ENCODE results near the gene UMPS. TPM values are rescaled to one million over a fixed set of nuclear protein-coding genes. Genes with fewer than 3 reads are reported as not detected.

Gene UMPS
- total and polyA plus RNA-seq, 2 experiments from 2014 or later = 44.1 to 48.8 TPM

DNA sequence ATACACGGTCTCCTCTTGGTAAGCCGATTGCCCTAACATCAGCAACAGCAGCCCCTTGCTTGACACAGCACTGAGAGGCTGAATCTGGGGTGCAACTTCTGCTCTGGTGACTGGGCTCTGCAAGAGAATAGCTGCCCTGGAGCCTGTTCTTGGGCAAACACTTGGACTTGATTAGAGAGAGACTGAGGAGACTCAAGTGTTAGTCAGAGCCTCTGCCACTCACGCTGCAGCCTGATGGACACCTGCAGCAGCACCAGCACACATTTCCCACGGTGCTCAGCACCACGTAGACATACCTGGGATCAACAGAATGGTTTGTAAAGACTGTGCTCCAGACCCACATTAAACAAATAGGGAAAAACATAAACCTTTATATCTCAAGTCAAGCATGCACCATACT lies 35.8 kb upstream of the UMPS start:
- Mint-ChIP-seq H3K4me1 (peaks cover 3% of the 10 kb centered on the region; the same call in 1 of the 3 replicates), H3K4me3 (no peak overlapping the region), H3K27ac (no peak overlapping the region), H3K9me3 (no peaks in the 10 kb centered on the region), H3K27me3 (ENCODE audit: insufficient read depth, low read depth, poor library complexity) (peaks cover 2% of the 10 kb centered on the region), H3K36me3 (ENCODE audit: low read depth) (no peaks in the 10 kb centered on the region)
- Histone ChIP-seq H3K4me1 (ENCODE audit: insufficient read depth) (no peaks in the 10 kb centered on the region), H3K79me2 (replicated peaks; ENCODE audit: insufficient read depth) (no peaks in the 10 kb centered on the region), H3K4me3 (no peak overlapping the region), H3K27ac (ENCODE audit: low read depth) (no peak overlapping the region), H3K36me3 (ENCODE audit: insufficient read depth) (no peaks in the 10 kb centered on the region), H3K9me2 (ENCODE audit: insufficient read depth) (no peaks in the 10 kb centered on the region), H2AFZ (no peak overlapping the region), H3F3A (replicated peaks; ENCODE audit: low read depth) (no peaks in the 10 kb centered on the region), H3K27me3 (ENCODE audit: insufficient read depth) (no peaks in the 10 kb centered on the region), H3K4me2 (no peak overlapping the region), H4K20me1 (replicated peaks; ENCODE audit: insufficient read depth) (no peaks in the 10 kb centered on the region)
- TF ChIP-seq REST (IDR thresholded peaks at IDR 0.05; ENCODE audit: unreplicated experiment) (no peak), ZNF331 (CRISPR knock-in tag; IDR thresholded peaks at IDR 0.05; ENCODE audit: low read depth) (no peak), NANOG (IDR thresholded peaks at IDR 0.05; ENCODE audit: borderline replicate concordance) (no peak), EZH2 (IDR thresholded peaks at IDR 0.05; ENCODE audit: low read depth, unreplicated experiment) (no peak), ZNF114 (CRISPR knock-in tag; IDR thresholded peaks at IDR 0.05) (no peak), STAT1 (IDR thresholded peaks at IDR 0.05; ENCODE audit: unreplicated experiment) (no peak), JUNB (IDR thresholded peaks at IDR 0.05; ENCODE audit: unreplicated experiment) (no peak), ZNF462 (CRISPR knock-in tag; IDR thresholded peaks at IDR 0.05) (no peak), CTCF (conservative IDR thresholded peaks at IDR 0.05; ENCODE audit: low read depth in 2 of 2) (no peak), POLR2AphosphoS5 (IDR thresholded peaks at IDR 0.05; ENCODE audit: low read depth) (no peak), CREB1 (CRISPR knock-in tag; IDR thresholded peaks at IDR 0.05; ENCODE audit: low read depth) (no peak), EZH2phosphoT487 (IDR thresholded peaks at IDR 0.05; ENCODE audit: unreplicated experiment) (no peak)
- TF ChIP-seq, protein P1, sequence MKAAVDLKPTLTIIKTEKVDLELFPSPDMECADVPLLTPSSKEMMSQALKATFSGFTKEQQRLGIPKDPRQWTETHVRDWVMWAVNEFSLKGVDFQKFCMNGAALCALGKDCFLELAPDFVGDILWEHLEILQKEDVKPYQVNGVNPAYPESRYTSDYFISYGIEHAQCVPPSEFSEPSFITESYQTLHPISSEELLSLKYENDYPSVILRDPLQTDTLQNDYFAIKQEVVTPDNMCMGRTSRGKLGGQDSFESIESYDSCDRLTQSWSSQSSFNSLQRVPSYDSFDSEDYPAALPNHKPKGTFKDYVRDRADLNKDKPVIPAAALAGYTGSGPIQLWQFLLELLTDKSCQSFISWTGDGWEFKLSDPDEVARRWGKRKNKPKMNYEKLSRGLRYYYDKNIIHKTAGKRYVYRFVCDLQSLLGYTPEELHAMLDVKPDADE (IDR thresholded peaks at IDR 0.05) = no peak
- ATAC-seq = no peak
- no peak for DNase-seq (ENCODE audit: low spot score)

Measured in GM23338 (cell line).